Smooth muscle cell (in vitro differentiated cells): ENCODE data around the gene KIFC1. TPM values are rescaled to one million over a fixed set of nuclear protein-coding genes. Genes with fewer than 3 reads are reported as not detected.
A peak's percentile ranks its signal among the peaks of the same experiment; 100 is the strongest.

ENCODE experiments used
- DNase-seq: peaks from one replicate; lab custom pipeline; 2025; ENCODE audit not compliant: unreplicated experiment; lab: John Stamatoyannopoulos, UW
- H2AFZ ChIP-seq: fragments of 200-600 bp; sonication (generic); 2 replicates; pipeline ENCODE4 v1.6.0; 2016; ENCODE audit warnings: antibody characterized with exemption, low read depth, mild to moderate bottlenecking
- H3F3A ChIP-seq: fragments of 200-600 bp; sonication (generic); 2 replicates; pipeline ENCODE4 v1.6.0; 2017; ENCODE audit warnings: antibody characterized with exemption, low read depth
- H3K27ac ChIP-seq: fragments of 200-600 bp; sonication (generic); 2 replicates; pipeline ENCODE4 v1.5.1; 2016; ENCODE audit warnings: low read depth, mild to moderate bottlenecking
- H3K27me3 ChIP-seq: fragments of 200-600 bp; sonication (generic); 2 replicates; pipeline ENCODE4 v1.6.1; 2016; ENCODE audit warnings: low read depth, mild to moderate bottlenecking
- H3K36me3 ChIP-seq: fragments of 200-600 bp; sonication (generic); 2 replicates; pipeline ENCODE4 v1.5.1; 2016; ENCODE audit warnings: low read depth
- H3K4me1 ChIP-seq: fragments of 200-600 bp; sonication (generic); 2 replicates; pipeline ENCODE4 v1.5.1; 2016; ENCODE audit warnings: low read depth
- H3K4me2 ChIP-seq: fragments of 200-600 bp; sonication (generic); 2 replicates; pipeline ENCODE4 v1.6.0; 2016; ENCODE audit warnings: mild to moderate bottlenecking
- H3K4me3 ChIP-seq: fragments of 200-600 bp; sonication (generic); 2 replicates; pipeline ENCODE4 v1.5.1; 2016; ENCODE audit warnings: mild to moderate bottlenecking
- H3K79me2 ChIP-seq: fragments of 200-600 bp; sonication (generic); 2 replicates; pipeline ENCODE4 v1.6.0; 2016; ENCODE audit warnings: low read depth, mild to moderate bottlenecking
- H3K9ac ChIP-seq: fragments of 200-600 bp; sonication (generic); 2 replicates; pipeline ENCODE4 v1.6.0; 2016; ENCODE audit warnings: low read depth
- H3K9me3 ChIP-seq: fragments of 200-600 bp; sonication (generic); replicated peaks from 2 replicates; pipeline ENCODE4 v1.5.1; 2016; ENCODE audit warnings: low read depth
- H4K20me1 ChIP-seq: fragments of 200-600 bp; sonication (generic); 2 replicates; pipeline ENCODE4 v1.6.0; 2016; ENCODE audit warnings: low read depth
- WGBS: methylation state at CpG from one replicate; pipeline ENCODE4 v1.1.7; 2016; ENCODE audit warnings: low lambda C conversion rate; 5-methylcytosine and 5-hydroxymethylcytosine counted together
- polyA plus RNA-seq: library from polyadenylated mRNA; unstranded; fragments of >200 nt; fragmentation: Nextera tagmentation; extraction: Ambion mirVana; gene quantifications from 2 replicates; pipeline ENCODE4 v1.2.1, GENCODE V29; 2016
- total RNA-seq: library from RNA; depleted of rRNA; stranded (reverse); fragments of >200 nt; gene quantifications from 2 replicates; pipeline ENCODE4 v1.2.3, GENCODE V29; 2014
- TF ChIP-seq, protein P1 (sequence below): fragments of 200-600 bp; sonication (generic); IDR thresholded peaks from 2 replicates; pipeline ENCODE4 v1.5.1; 2017; ENCODE audit warnings: borderline replicate concordance, mild to moderate bottlenecking, antibody characterized with exemption; ENCODE audit not compliant: insufficient read depth, poor library complexity, severe bottlenecking

The KIFC1 gene
- total and polyA plus RNA-seq, 2 experiments from 2014 or later = 8.8 to 12.0 TPM

DNA sequence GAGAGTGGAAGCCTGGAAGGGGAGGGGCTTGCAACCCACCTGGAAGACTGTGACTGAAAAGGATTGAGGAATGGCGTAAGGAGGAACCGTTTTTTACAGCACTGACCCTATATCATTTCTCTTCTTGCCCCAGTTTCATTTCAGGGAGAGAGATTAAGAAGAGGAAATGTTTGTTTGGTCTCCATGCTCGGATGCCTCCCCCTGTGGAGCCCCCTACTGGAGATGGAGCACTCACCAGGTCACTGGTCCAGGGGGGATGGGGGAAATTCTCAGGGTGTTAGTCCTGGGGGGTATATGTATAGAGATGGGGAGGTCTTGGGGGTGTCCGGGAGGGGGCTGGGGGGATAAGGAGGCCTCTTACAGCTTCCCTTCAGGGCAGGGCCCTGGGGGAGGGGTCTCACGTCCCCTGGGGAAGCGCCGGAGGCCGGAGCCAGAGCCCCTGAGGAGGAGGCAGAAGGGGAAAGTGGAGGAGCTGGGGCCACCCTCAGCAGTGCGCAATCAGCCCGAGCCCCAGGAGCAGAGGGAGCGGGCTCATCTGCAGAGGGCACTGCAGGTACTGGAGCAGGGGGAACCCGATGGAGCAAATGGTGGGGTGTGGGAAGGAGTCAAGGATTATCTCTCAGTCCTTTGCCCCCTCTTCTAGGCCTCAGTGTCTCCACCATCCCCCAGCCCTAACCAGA is 23.1 kb downstream of the KIFC1 start:
- 93% methylated on average over 11 of the region's 12 CpGs for WGBS
- H3K79me2 ChIP-seq = peaks cover 43% of the 10 kb centered on the region
- H3K9me3 ChIP-seq = no peaks in the 10 kb centered on the region
- no peaks in the 10 kb centered on the region for H3K27me3 ChIP-seq
- no peak overlapping the region for H3K4me2 ChIP-seq
- TF ChIP-seq, protein P1, sequence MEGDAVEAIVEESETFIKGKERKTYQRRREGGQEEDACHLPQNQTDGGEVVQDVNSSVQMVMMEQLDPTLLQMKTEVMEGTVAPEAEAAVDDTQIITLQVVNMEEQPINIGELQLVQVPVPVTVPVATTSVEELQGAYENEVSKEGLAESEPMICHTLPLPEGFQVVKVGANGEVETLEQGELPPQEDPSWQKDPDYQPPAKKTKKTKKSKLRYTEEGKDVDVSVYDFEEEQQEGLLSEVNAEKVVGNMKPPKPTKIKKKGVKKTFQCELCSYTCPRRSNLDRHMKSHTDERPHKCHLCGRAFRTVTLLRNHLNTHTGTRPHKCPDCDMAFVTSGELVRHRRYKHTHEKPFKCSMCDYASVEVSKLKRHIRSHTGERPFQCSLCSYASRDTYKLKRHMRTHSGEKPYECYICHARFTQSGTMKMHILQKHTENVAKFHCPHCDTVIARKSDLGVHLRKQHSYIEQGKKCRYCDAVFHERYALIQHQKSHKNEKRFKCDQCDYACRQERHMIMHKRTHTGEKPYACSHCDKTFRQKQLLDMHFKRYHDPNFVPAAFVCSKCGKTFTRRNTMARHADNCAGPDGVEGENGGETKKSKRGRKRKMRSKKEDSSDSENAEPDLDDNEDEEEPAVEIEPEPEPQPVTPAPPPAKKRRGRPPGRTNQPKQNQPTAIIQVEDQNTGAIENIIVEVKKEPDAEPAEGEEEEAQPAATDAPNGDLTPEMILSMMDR = peak; percentile 39
- no peak overlapping the region for H3K4me3 ChIP-seq
- peaks cover 14% of the 10 kb centered on the region for H4K20me1 ChIP-seq
- no peak overlapping the region for H3K27ac ChIP-seq
- H3F3A ChIP-seq = peaks cover 7% of the 10 kb centered on the region
- H3K4me1 ChIP-seq = peaks cover 33% of the 10 kb centered on the region
- H3K36me3 ChIP-seq = no peaks in the 10 kb centered on the region
- H3K9ac ChIP-seq = no peak overlapping the region
- DNase-seq = no peak
- H2AFZ ChIP-seq = no peak overlapping the region

DNA sequence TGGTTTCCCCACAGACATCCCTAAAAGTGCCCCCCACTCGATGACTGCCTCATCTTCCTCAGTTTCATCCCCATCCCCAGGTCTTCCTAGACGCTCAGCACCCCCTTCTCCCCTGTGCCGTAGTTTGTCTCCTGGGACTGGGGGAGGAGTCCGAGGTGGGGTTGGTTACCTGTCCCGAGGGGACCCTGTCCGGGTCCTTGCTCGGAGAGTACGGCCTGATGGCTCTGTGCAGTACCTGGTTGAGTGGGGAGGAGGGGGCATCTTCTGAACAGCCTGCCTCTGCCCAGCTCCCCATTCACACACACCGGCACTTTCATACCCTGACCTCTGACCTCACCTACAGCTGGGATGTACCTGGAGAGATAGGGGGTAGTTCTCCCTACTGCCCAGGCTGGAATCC is 24.2 kb downstream of the KIFC1 start:
- H3K9ac ChIP-seq = no peak overlapping the region
- no peaks in the 10 kb centered on the region for H3K27me3 ChIP-seq
- H3K4me1 ChIP-seq = peaks cover 34% of the 10 kb centered on the region
- peak overlapping the region; percentile 98 for H3K4me2 ChIP-seq
- H3K27ac ChIP-seq = peak overlapping the region; percentile 99
- H4K20me1 ChIP-seq = peaks cover 14% of the 10 kb centered on the region
- H3F3A ChIP-seq = peaks cover 7% of the 10 kb centered on the region
- H2AFZ ChIP-seq = no peak overlapping the region
- 91% methylated on average over 9 of the region's 9 CpGs for WGBS
- H3K36me3 ChIP-seq = no peaks in the 10 kb centered on the region
- TF ChIP-seq, protein P1 = no peak
- DNase-seq = no peak
- H3K9me3 ChIP-seq = no peaks in the 10 kb centered on the region
- peaks cover 44% of the 10 kb centered on the region for H3K79me2 ChIP-seq
- H3K4me3 ChIP-seq = peak overlapping the region; percentile 65

DNA sequence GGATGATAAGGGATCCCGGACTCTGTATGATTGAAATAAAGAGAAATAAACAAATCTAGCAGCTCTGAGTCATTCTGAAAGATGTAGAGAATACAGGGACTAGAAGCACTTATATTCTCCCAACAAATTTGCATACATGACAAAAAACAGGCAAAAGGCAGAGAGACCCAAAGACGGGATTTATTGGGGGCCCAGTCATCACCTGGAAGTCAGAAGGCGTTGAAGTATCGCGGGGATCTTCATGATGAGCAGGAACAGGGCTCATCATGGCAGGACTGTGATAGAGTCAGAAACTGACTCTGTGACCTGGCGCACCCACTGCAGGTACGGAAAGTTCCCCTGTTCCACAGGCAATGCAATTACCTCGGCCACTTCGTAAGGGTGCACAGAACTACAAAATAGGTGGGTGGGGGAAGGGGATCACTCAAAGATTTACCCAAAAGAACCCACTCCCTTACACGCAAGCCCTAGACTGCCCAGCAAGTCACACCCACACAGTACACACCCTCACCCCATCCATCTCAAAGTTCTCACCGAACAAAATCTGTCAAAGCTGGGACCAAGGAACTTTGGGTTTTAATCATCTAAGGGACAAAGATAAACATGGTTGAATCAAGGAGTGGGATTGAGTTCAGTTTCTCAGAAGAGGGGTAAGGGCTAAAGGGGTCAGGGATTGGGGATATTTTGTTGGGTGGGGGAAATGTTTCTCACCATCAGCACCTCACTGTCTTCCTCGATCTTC is 24.9 kb downstream of the KIFC1 start:
- no peaks in the 10 kb centered on the region for H3K9me3 ChIP-seq
- H3K27me3 ChIP-seq = no peaks in the 10 kb centered on the region
- peaks cover 42% of the 10 kb centered on the region for H3K79me2 ChIP-seq
- WGBS = 60% methylated on average over 12 of the region's 12 CpGs
- H3K36me3 ChIP-seq = no peaks in the 10 kb centered on the region
- H3K4me1 ChIP-seq = peaks cover 37% of the 10 kb centered on the region
- no peak overlapping the region for H2AFZ ChIP-seq
- peak overlapping the region; percentile 65 for H3K4me3 ChIP-seq
- TF ChIP-seq, protein P1 = no peak
- H3K4me2 ChIP-seq = peak overlapping the region; percentile 98
- DNase-seq = no peak
- H3F3A ChIP-seq = peaks cover 7% of the 10 kb centered on the region
- H3K27ac ChIP-seq = peak overlapping the region; percentile 99
- peaks cover 10% of the 10 kb centered on the region for H4K20me1 ChIP-seq
- H3K9ac ChIP-seq = peak overlapping the region; percentile 96
